Retinal pigment epithelial cell (primary cell): Measurements from ENCODE around the gene ROBO1.

ENCODE experiments used
- DNase-seq: peaks from one replicate; pipeline ENCODE4 v3.0.0-alpha.2; 2010; ENCODE audit warnings: low read depth
- H3K4me3 ChIP-seq: 2 replicates; pipeline ENCODE4 v1.5.1; 2011; ENCODE audit warnings: mild to moderate bottlenecking, low read length, control low read depth, moderate library complexity
- CTCF ChIP-seq: conservative IDR thresholded peaks from 2 replicates; pipeline ENCODE4 v1.5.1; 2011; ENCODE audit warnings: low read depth, low read length, control low read depth, inconsistent platforms

ROBO1 gene

GRCh38 chr3:78825118-78825857 is 942.5 kb downstream of the ROBO1 start:
- no peak overlapping the region for H3K4me3 ChIP-seq
- no peak for DNase-seq
- TF ChIP-seq CTCF, result no peak

DNA sequence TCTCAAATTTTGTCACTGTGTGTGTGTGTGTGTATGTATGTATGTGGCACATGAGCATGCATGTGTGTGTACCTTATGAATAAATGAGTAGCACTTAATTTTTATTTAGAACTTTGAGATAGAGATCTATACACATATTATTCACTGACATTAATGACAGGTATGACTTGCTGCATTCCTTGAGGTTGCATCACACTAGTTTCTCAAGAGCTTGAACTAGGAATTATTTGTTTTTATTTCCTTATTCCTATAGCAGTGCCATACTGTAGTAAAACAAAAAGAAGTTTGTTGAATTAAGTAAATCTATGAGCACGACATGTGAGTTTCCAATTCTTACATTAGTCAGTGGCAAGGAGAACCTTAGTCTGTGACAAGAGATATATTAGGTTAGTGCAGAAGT is 943.9 kb downstream of the ROBO1 start:
- DNase-seq, result no peak
- TF ChIP-seq CTCF, result no peak

DNA sequence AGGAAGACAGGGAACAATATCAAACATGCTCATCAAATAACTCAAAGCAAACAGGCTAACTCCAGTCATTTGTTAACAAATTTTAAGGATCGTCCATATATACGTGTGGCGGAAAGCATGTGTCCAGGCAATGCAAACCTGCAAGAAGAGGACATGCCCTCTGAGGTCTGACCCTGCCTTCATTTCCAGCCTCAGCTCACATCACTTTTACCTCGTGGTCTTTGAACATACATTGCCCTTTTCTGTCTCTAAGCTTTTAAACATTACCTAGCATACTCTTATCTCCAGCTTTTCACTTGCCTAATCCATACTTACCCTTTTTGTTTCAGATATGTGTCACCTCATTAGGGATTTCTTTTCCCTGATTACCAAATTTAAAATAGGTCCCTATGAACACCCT is 944.4 kb downstream of the ROBO1 start:
- no peak for TF ChIP-seq CTCF
- DNase-seq, result no peak

More for the DNA sequence above, 943.9 kb downstream of the ROBO1 start:
- H3K4me3 ChIP-seq, result no peak overlapping the region

GRCh38 chr3:78822726-78823125 is 945.1 kb downstream of the ROBO1 start:
- no peak for DNase-seq
- no peak for TF ChIP-seq CTCF
- no peak overlapping the region for H3K4me3 ChIP-seq

More for the DNA sequence above, 944.4 kb downstream of the ROBO1 start:
- H3K4me3 ChIP-seq, result no peak overlapping the region

DNA sequence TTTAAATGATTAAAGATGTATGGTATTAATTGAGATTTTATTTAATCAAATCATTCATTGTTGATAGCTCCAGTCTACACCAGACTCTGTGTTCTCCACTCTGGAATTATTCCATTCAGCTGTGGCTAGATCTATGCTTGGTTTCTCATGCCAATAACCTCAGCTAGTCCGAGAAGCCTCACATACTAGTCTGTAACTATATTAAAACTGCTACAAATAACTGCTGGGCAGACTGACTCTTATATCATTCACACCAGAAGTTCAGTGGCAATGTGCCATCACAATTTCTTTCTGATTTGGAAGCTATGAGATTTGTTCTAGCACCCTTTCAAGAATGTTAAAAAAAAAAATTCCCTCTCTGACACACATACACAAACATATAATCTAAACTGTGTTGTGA is 947.3 kb downstream of the ROBO1 start:
- TF ChIP-seq CTCF, result no peak
- no peak overlapping the region for H3K4me3 ChIP-seq
- no peak for DNase-seq

- H3K4me3 ChIP-seq, result no peak overlapping the region
- no peak for TF ChIP-seq CTCF
- no peak for DNase-seq
Measured at GRCh38 chr3:78818161-78818985, 949.4 kb downstream of the ROBO1 start.
